Left ventricle myocardium inferior (tissue), 1 donor: ENCODE data around the gene SLA2. TPM values are rescaled to one million over a fixed set of nuclear protein-coding genes. Genes with fewer than 3 reads are reported as not detected.
"Not testable (repeated sequence)": the region's sequence is repeated elsewhere in the genome, so short reads cannot be mapped to it uniquely, and the experiment has no call there.

Experiments
- DNase-seq: peaks from one replicate; pipeline ENCODE4 v3.0.0-alpha.2; 2020
- H3K27ac ChIP-seq: fragments of 200-600 bp; replicated peaks from 2 replicates; pipeline ENCODE4 v1.8.0; 2021
- H3K27me3 ChIP-seq: fragments of 200-600 bp; 2 replicates; pipeline ENCODE4 v1.8.0; 2021; ENCODE audit warnings: low read depth
- H3K36me3 ChIP-seq: fragments of 200-600 bp; 2 replicates; pipeline ENCODE4 v1.8.0; 2021
- H3K4me1 ChIP-seq: fragments of 200-600 bp; 2 replicates; pipeline ENCODE4 v1.8.0; 2021
- H3K4me3 ChIP-seq: fragments of 200-600 bp; 2 replicates; pipeline ENCODE4 v1.8.0; 2021; ENCODE audit warnings: mild to moderate bottlenecking, moderate library complexity
- H3K9me3 ChIP-seq: fragments of 200-600 bp; replicated peaks from 2 replicates; pipeline ENCODE4 v1.8.0; 2021
- intact Hi-C: fragments of 100-400 bp; cut with micrococcal nuclease; formaldehyde crosslinking; loops from one replicate; pipeline ENCODE4 v1.11.0; 2022
- total RNA-seq: library from RNA; stranded (reverse); fragmentation: NEBNext Ultra II Directional; extraction: Animal tissue kit (Norgen Biotek cat#: 25700); gene quantifications from one replicate; pipeline ENCODE4 v1.2.1, GENCODE V29; 2021
- TF ChIP-seq, protein P1 (sequence below): fragments of 200-600 bp; IDR thresholded peaks from 2 replicates; pipeline ENCODE4 v1.8.0; 2021; ENCODE audit warnings: antibody characterized with exemption, mild to moderate bottlenecking, borderline replicate concordance
- donor health status: DM: no; HTN: yes; CAD: no; lungs with severe emphysema.

Gene SLA2
- total RNA-seq, 1 donor from 2014 or later = 0.19 TPM

- Histone ChIP-seq H3K27ac (no peak overlapping the region), H3K4me1 (no peaks in the 10 kb centered on the region), H3K9me3 (no peaks in the 10 kb centered on the region), H3K4me3 (no peak overlapping the region), H3K27me3 (no peaks in the 10 kb centered on the region), H3K36me3 (no peaks in the 10 kb centered on the region)
- no peak for DNase-seq
- intact Hi-C loops = no loop called here
- TF ChIP-seq, protein P1, sequence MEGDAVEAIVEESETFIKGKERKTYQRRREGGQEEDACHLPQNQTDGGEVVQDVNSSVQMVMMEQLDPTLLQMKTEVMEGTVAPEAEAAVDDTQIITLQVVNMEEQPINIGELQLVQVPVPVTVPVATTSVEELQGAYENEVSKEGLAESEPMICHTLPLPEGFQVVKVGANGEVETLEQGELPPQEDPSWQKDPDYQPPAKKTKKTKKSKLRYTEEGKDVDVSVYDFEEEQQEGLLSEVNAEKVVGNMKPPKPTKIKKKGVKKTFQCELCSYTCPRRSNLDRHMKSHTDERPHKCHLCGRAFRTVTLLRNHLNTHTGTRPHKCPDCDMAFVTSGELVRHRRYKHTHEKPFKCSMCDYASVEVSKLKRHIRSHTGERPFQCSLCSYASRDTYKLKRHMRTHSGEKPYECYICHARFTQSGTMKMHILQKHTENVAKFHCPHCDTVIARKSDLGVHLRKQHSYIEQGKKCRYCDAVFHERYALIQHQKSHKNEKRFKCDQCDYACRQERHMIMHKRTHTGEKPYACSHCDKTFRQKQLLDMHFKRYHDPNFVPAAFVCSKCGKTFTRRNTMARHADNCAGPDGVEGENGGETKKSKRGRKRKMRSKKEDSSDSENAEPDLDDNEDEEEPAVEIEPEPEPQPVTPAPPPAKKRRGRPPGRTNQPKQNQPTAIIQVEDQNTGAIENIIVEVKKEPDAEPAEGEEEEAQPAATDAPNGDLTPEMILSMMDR = no peak
Measured at GRCh38 chr20:36645353-36645752, 643 bp downstream of the SLA2 start.

- H3K27me3 ChIP-seq = no peaks in the 10 kb centered on the region
- intact Hi-C loops = no loop called here
- no peak overlapping the region for H3K4me3 ChIP-seq
- H3K9me3 ChIP-seq = no peaks in the 10 kb centered on the region
- TF ChIP-seq, protein P1 = no peak
- H3K27ac ChIP-seq = no peak overlapping the region
- no peak for DNase-seq
- H3K36me3 ChIP-seq = no peaks in the 10 kb centered on the region
- no peaks in the 10 kb centered on the region for H3K4me1 ChIP-seq
Measured at GRCh38 chr20:36644706-36645095, 1.3 kb downstream of the SLA2 start.

- TF ChIP-seq, protein P1 = no peak
- Histone ChIP-seq H3K27ac (no peak overlapping the region), H3K4me3 (no peak overlapping the region), H3K4me1 (no peaks in the 10 kb centered on the region), H3K9me3 (no peaks in the 10 kb centered on the region), H3K27me3 (no peaks in the 10 kb centered on the region), H3K36me3 (no peaks in the 10 kb centered on the region)
- no peak for DNase-seq
- intact Hi-C loops = no loop called here
Measured at GRCh38 chr20:36644032-36644705, 1.8 kb downstream of the SLA2 start.

DNA sequence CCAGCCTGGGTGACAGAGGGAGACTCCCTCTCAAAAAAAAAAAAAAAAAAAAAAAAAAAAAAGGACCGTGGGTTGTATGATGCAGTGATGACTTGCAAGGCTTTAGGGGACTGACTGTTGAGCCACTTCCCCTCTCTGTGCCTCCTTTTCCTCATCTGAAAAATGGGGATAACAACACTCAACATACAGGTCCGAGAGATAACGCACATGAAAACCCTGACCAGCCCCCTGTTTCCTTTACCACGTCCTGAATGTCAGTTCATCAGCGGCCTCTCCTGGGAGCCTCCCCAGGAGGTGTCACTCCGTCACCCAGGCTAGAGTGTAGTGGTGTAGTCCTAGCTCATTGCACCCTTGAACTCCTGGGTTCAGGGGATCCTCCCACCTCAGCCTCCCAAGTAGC, 3.9 kb downstream of the SLA2 start:
- intact Hi-C loops = no loop called here
- no peak for DNase-seq
- H3K27me3 ChIP-seq = no peaks in the 10 kb centered on the region
- no peak overlapping the region for H3K27ac ChIP-seq
- no peaks in the 10 kb centered on the region for H3K4me1 ChIP-seq
- no peaks in the 10 kb centered on the region for H3K36me3 ChIP-seq
- H3K4me3 ChIP-seq = no peak overlapping the region
- no peaks in the 10 kb centered on the region for H3K9me3 ChIP-seq
- TF ChIP-seq, protein P1 = no peak

- intact Hi-C loops = no loop called here
- TF ChIP-seq, protein P1 = no peak
- Histone ChIP-seq H3K4me1 (no peaks in the 10 kb centered on the region), H3K9me3 (no peaks in the 10 kb centered on the region), H3K27me3 (no peaks in the 10 kb centered on the region), H3K4me3 (no peak overlapping the region), H3K27ac (no peak overlapping the region), H3K36me3 (no peaks in the 10 kb centered on the region)
- no peak for DNase-seq
Measured at GRCh38 chr20:36641506-36641843, 4.5 kb downstream of the SLA2 start.

GRCh38 chr20:36638876-36639400, 7.1 kb downstream of the SLA2 start:
- H3K4me1 ChIP-seq, H3K36me3 ChIP-seq, H3K9me3 ChIP-seq, H3K4me3 ChIP-seq, H3K27me3 ChIP-seq, intact Hi-C loops, H3K27ac ChIP-seq, DNase-seq: not testable (repeated sequence)
